GM06990 (cell line): ENCODE measurements around the gene C19orf25.

Experiments used
- DNase-seq: peaks from one replicate; pipeline ENCODE4 v3.0.0-alpha.2; 2011; ENCODE audit not compliant: insufficient read length; ENCODE audit errors: extremely low read depth
- H3K27me3 ChIP-seq: replicated peaks from 2 replicates; pipeline ENCODE4 v1.6.0; 2011; ENCODE audit warnings: low read length; ENCODE audit not compliant: control insufficient read depth, insufficient read depth
- H3K36me3 ChIP-seq: 2 replicates; pipeline ENCODE4 v1.5.1; 2011; ENCODE audit warnings: low read length; ENCODE audit not compliant: control insufficient read depth, insufficient read depth
- H3K4me3 ChIP-seq: replicated peaks from 2 replicates; pipeline ENCODE4 v1.5.1; 2011; ENCODE audit warnings: low read depth, mild to moderate bottlenecking, control low read depth, low read length
- CTCF ChIP-seq: IDR thresholded peaks from 2 replicates; pipeline ENCODE4 v1.5.1; 2011; ENCODE audit warnings: low read length, control low read depth, mild to moderate bottlenecking, inconsistent platforms; ENCODE audit not compliant: insufficient read depth, poor library complexity, severe bottlenecking

The C19orf25 gene

GRCh38 chr19:1505991-1506881 lies 27.2 kb upstream of the C19orf25 start:
- Histone ChIP-seq H3K27me3 (no peaks in the 10 kb centered on the region; the same call in 1 of the 2 replicates), H3K4me3 (no peak overlapping the region), H3K36me3 (no peaks in the 10 kb centered on the region)
- DNase-seq: no peak
- no peak for TF ChIP-seq CTCF

DNA sequence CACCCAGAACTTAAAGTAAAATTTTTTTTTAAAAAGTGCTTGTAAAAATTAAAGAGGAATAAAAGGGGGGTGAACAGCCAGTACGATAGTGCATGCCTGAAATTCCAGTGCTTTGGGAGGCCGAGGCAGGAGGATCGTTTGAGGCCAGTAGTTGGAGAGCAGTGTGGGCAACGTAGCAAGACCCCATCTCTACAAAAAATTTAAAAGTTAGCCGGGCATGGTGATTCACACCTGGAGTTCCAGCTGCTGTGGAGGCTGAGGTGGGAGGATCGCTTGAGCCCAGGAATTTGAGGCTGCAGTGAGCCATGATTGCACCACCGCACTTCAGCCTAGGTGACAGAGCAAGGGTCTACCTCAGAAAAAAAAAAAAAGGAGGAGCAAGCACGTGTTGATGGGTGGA lies 26.0 kb upstream of the C19orf25 start:
- Histone ChIP-seq H3K36me3 (no peaks in the 10 kb centered on the region), H3K27me3 (no peaks in the 10 kb centered on the region; the same call in 1 of the 2 replicates)

GRCh38 chr19:1503925-1504773 lies 25.1 kb upstream of the C19orf25 start:
- TF ChIP-seq CTCF: no peak
- no peak for DNase-seq
- no peaks in the 10 kb centered on the region for H3K36me3 ChIP-seq
- H3K4me3 ChIP-seq: no peak overlapping the region
- no peaks in the 10 kb centered on the region; the same call in 1 of the 2 replicates for H3K27me3 ChIP-seq

More for the DNA sequence above, 26.0 kb upstream of the C19orf25 start:
- TF ChIP-seq CTCF: no peak
- H3K4me3 ChIP-seq: no peak overlapping the region
- DNase-seq: no peak

DNA sequence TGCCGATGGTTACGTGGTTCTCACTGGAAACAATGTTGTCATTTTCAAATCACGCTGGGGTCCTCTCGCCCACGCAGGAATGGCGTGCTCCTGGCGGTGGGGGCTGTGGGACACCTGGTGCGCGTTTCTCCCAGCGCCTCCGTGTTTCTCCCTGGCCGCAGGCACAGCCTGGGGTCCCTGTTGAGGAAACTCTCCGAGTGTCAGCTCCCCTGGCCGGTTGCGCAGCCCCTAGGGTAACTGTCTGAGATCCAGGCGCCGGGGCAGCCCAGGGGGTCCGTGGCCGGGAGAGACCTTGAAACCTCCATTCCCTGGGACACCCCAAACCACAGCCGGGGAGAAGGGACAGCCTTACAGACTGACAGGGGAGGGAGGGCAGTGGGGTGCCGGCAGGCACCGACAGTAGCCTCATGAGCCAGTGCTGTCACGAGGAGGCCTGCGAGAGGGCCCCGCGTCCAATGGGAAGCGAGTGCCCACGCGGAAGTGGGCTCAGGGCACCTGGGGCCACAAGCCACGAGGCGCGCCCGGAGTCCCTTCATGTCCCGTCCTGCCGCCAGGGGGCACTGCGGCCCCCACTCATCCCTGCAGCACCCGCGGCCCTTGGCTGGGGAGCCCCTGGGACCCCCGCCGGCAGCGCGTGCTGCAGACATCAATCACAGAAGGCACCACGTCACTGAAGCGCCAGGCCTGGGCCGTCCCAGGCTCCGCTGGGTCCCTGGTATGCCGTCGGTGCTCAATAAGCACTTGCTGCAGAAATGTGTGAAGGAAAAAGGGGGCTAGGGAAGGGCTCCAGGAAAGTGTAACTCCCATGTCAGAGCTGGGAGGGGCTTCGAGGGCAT lies 24.3 kb upstream of the C19orf25 start:
- no peak overlapping the region for H3K4me3 ChIP-seq
- DNase-seq: peak; percentile 68
- no peaks in the 10 kb centered on the region for H3K36me3 ChIP-seq
- peak; percentile 77 for TF ChIP-seq CTCF
- H3K27me3 ChIP-seq: no peaks in the 10 kb centered on the region; the same call in 1 of the 2 replicates

DNA sequence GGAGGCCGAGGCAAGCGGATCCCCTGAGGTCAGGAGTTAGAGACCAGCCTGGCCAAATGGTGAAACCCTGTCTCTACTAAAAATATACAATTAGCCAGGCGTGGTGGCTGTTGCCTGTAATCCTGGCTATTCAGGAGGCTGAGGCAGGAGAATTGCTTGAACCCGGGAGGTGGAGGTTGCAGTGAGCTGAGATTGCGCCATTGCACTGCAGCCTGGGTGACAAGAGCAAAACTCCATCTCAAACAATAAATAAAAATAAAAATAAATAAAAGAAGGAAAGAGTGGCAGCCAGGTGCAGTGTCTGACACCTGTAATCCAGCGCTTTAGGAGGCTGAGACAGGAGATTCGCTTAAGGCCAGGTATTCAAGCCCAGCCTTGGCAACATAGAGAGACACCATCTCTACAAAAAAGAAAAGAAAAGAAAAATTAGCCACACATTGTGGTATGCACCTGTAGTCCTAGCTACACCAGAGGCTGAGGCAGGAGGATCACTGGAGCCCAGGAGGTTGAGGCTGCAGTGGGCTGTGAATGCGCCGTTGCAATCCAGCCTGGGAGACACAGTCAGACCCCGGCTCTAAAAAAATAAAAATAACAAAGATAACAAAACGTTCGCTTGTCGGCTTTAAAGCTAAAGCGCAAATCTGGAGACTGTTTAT lies 23.5 kb upstream of the C19orf25 start:
- DNase-seq: no peak
- Histone ChIP-seq H3K27me3 (no peaks in the 10 kb centered on the region; the same call in 1 of the 2 replicates), H3K36me3 (no peaks in the 10 kb centered on the region), H3K4me3 (no peak overlapping the region)
- no peak for TF ChIP-seq CTCF
